Right forelimb (tissue), 1 donor: ENCODE results near the gene TUT4.

ENCODE experiments used
- DNase-seq: peaks from one replicate; pipeline ENCODE4 v3.0.0-alpha.2; 2018

Gene TUT4

GRCh38 chr1:52399629-52400028 is 153.3 kb downstream of the TUT4 start:
- no peak for DNase-seq

DNA sequence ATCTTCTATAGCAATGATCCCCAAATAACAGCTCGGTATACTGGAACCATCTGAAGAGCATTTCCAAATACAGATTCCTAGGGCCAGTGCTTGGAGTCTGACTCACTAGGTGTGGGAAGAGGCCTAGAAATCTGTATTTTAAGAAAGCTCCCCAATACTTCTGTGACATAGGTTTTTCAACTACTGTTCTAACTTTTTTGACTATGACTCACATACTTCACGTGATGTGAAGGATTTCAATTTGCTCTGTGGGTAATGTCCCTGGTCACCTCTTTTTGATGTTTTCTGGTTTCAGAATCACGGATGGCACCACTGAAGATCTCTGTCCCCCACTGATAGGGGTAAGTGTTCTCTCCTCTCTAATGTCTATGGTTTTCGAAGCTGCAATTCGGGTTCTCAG is 159.7 kb downstream of the TUT4 start:
- no peak for DNase-seq

DNA sequence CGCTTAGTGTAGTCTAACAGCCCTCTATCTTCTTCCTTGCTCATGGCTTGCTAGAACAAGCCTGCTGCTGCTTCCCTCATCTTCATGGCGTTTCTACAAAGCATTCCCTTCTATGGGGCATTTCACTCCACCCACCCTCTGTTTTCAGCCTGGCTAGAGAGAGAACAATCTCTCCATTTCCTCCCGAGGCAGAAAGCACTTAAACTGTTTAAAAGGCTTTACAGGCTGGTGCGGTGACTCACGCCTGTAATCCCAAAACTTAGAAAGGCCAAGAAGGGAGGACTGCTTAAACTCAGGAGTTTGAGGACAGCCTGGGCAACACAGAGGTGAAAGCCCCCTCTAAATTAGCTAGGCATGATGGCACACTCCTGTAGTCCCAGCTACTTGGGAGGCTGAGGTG is 166.4 kb downstream of the TUT4 start:
- DNase-seq: no peak

DNA sequence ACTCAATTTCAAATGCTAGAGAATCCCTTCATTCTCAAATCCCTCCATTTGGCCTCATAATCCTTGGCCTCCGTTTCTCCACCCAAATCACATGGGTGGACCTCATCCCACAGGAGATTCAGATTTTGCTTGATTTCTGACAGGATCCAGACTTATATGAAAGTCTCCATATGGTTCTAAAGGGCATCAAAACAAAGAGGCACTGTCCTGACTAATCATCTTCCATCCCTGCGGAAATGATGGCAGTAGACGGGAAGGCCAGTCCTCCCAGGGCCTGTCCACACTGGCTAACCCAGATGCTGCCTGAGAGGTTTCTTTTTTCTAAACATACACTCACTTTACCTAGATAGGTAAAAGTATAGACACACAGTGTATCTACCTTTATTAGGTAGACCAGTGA is 167.5 kb downstream of the TUT4 start:
- no peak for DNase-seq
